Trophoblast cell (in vitro differentiated cells and primary cell): ENCODE measurements around the gene SERPINA4.

Experiments used
- DNase-seq, 2 donors: peaks; one replicate each; pipeline ENCODE4 v3.0.0-alpha.2; 2016
- H2AFZ ChIP-seq: 2 replicates; pipeline ENCODE4 v1.6.1; 2013; ENCODE audit warnings: low read length, moderate library complexity, mild to moderate bottlenecking; ENCODE audit not compliant: insufficient read depth, poor library complexity
- H2AK5ac ChIP-seq: 2 replicates; pipeline ENCODE4 v1.6.1; 2013; ENCODE audit warnings: mild to moderate bottlenecking, low read length
- H2BK120ac ChIP-seq: 2 replicates; pipeline ENCODE4 v1.6.1; 2013; ENCODE audit warnings: low read length, mild to moderate bottlenecking, moderate library complexity; ENCODE audit not compliant: insufficient read depth, poor library complexity
- H2BK12ac ChIP-seq: 2 replicates; pipeline ENCODE4 v1.6.1; 2013; ENCODE audit warnings: mild to moderate bottlenecking, low read length, moderate library complexity
- H2BK5ac ChIP-seq: 2 replicates; pipeline ENCODE4 v1.6.1; 2013; ENCODE audit warnings: low read length, low read depth, moderate library complexity, mild to moderate bottlenecking; ENCODE audit not compliant: poor library complexity
- H3K14ac ChIP-seq: 2 replicates; pipeline ENCODE4 v1.6.1; 2013; ENCODE audit warnings: mild to moderate bottlenecking, low read length
- H3K18ac ChIP-seq: 2 replicates; pipeline ENCODE4 v1.6.1; 2013; ENCODE audit warnings: mild to moderate bottlenecking, low read length
- H3K23ac ChIP-seq: 2 replicates; pipeline ENCODE4 v1.6.1; 2013; ENCODE audit warnings: low read length
- H3K27ac ChIP-seq: 2 replicates; pipeline ENCODE4 v1.5.1; 2013; ENCODE audit warnings: low read depth, mild to moderate bottlenecking, inconsistent platforms, low read length, moderate library complexity
- H3K27me3 ChIP-seq: 2 replicates; pipeline ENCODE4 v1.6.1; 2013; ENCODE audit warnings: inconsistent platforms, mild to moderate bottlenecking, low read length, moderate library complexity; ENCODE audit not compliant: insufficient read depth
- H3K36me3 ChIP-seq, 2 experiments: 1 replicate in 1 of 2; 2 replicates in 1 of 2; pipeline ENCODE4 v1.6.1; 2013; ENCODE audit warnings: low read length in 2 of 2, mild to moderate bottlenecking in 2 of 2, moderate library complexity in 1 of 2; ENCODE audit not compliant: insufficient read depth in 2 of 2, control insufficient read depth in 1 of 2
- H3K4ac ChIP-seq: 2 replicates; pipeline ENCODE4 v1.6.1; 2013; ENCODE audit warnings: low read depth, mild to moderate bottlenecking, low read length, moderate library complexity
- H3K4me1 ChIP-seq, 2 experiments: 1 replicate in 1 of 2; 2 replicates in 1 of 2; pipeline ENCODE4 v1.6.1; 2013; ENCODE audit warnings: low read length in 2 of 2, mild to moderate bottlenecking in 2 of 2, moderate library complexity in 1 of 2; ENCODE audit not compliant: insufficient read depth in 2 of 2, control insufficient read depth in 1 of 2
- H3K4me2 ChIP-seq: 2 replicates; pipeline ENCODE4 v1.6.1; 2013; ENCODE audit warnings: inconsistent platforms, mild to moderate bottlenecking, low read length, moderate library complexity
- H3K4me3 ChIP-seq: 2 replicates; pipeline ENCODE4 v1.5.1; 2013; ENCODE audit warnings: mild to moderate bottlenecking, low read depth, low read length, inconsistent platforms
- H3K79me1 ChIP-seq: one replicate; pipeline ENCODE4 v1.6.1; 2013; ENCODE audit warnings: low read length
- H3K79me2 ChIP-seq: 2 replicates; pipeline ENCODE4 v1.6.1; 2013; ENCODE audit warnings: low read length, mild to moderate bottlenecking; ENCODE audit not compliant: control insufficient read depth, insufficient read depth, poor library complexity
- H3K9ac ChIP-seq: 2 replicates; pipeline ENCODE4 v1.6.1; 2013; ENCODE audit warnings: mild to moderate bottlenecking, low read length
- H3K9me3 ChIP-seq: 2 replicates; pipeline ENCODE4 v1.6.1; 2013; ENCODE audit warnings: low read depth, mild to moderate bottlenecking, control low read depth, inconsistent platforms, low read length; ENCODE audit not compliant: insufficient read depth
- H4K12ac ChIP-seq: 2 replicates; pipeline ENCODE4 v1.6.1; 2013; ENCODE audit warnings: low read depth, mild to moderate bottlenecking, low read length, moderate library complexity
- H4K8ac ChIP-seq: 2 replicates; pipeline ENCODE4 v1.6.1; 2013; ENCODE audit warnings: low read depth, mild to moderate bottlenecking, low read length, moderate library complexity
- H4K91ac ChIP-seq: one replicate; pipeline ENCODE4 v1.6.1; 2013; ENCODE audit warnings: low read depth, mild to moderate bottlenecking, low read length, moderate library complexity
- WGBS: extraction: QIAGEN DNeasy Blood & Tissue Kit; methylation state at CpG from one replicate; pipeline ENCODE4 v1.1.7; 2013; ENCODE audit warnings: missing lambda C conversion rate; ENCODE audit not compliant: insufficient read length, insufficient coverage; ENCODE audit errors: extremely low coverage; 5-methylcytosine and 5-hydroxymethylcytosine counted together

SERPINA4 gene

DNA sequence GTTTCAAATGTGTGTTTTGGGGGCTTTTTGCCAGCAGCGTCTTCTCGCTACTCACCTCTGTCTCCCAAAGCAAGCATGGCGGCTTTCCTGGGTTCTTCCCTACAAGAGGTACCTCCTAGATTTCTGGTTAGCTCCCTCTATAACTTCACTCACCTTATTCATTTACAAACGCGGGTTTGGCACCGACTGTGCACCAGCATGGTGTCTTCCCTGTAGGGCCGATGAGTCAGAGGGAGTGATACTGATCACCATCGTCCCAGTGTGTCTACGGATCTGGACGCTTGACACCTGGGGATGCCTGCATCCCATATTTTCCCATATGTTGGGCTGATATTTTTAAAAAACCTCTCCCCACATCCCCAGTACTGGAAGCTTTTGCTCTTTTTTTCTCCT is 44.0 kb upstream of the SERPINA4 start:
- H3K9ac ChIP-seq, result no peak overlapping the region
- no peak overlapping the region for H4K12ac ChIP-seq
- H3K9me3 ChIP-seq, result peaks cover 11% of the 10 kb centered on the region
- no peaks in the 10 kb centered on the region for H3K4me1 ChIP-seq
- no peaks in the 10 kb centered on the region for H3K79me1 ChIP-seq
- H2AFZ ChIP-seq, result no peak overlapping the region
- no peaks in the 10 kb centered on the region for H3K79me2 ChIP-seq
- no peak overlapping the region for H3K23ac ChIP-seq
- no peak overlapping the region for H2BK120ac ChIP-seq
- no peak overlapping the region for H2AK5ac ChIP-seq
- no peak overlapping the region for H3K14ac ChIP-seq
- WGBS, result no CpG with 5 or more reads among the region's 10 CpGs
- no peak overlapping the region for H3K18ac ChIP-seq
- no peak overlapping the region for H3K27ac ChIP-seq
- H3K4me3 ChIP-seq, result no peak overlapping the region
- DNase-seq, result peak; percentile 36 to 71
- H3K4ac ChIP-seq, result no peak overlapping the region
- no peak overlapping the region for H3K4me2 ChIP-seq
- no peaks in the 10 kb centered on the region for H3K36me3 ChIP-seq
- H2BK12ac ChIP-seq, result no peak overlapping the region
- H4K91ac ChIP-seq, result no peak overlapping the region
- H4K8ac ChIP-seq, result no peak overlapping the region
- H2BK5ac ChIP-seq, result no peak overlapping the region
- no peaks in the 10 kb centered on the region for H3K27me3 ChIP-seq

DNA sequence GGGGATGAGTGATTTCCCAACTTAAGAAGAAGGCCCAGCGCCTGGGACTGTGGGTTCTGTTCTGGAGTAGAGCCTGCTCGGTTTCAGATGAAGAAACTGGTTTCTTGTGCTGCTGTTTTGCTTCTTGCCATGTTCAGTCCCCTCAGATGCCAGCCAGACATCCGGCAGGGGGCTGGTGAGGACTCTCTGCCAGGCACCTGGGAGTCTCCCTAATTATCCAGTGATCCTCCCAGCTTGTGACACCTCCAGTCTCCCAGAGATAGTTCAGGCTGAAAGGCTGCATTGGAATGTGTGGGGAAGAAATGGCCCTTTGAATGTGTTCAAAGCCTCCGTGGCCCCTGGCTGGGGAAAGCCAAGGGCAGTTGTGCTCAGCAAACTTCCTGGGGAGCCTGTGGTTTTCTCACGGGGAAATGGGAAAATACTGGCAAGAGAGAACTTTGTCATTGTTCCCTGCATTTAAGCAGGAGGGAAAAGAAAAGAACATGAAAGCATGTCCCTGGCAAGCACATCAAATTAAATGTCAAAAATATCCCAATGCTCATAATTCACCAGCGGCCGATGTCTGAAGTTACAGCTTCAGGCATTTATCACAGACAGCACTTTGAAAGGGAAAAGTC is 43.5 kb upstream of the SERPINA4 start:
- Histone ChIP-seq H3K9me3 (peaks cover 11% of the 10 kb centered on the region), H3K27me3 (no peaks in the 10 kb centered on the region), H2BK5ac (no peak overlapping the region), H3K4me3 (no peak overlapping the region), H2BK120ac (no peak overlapping the region), H3K18ac (no peak overlapping the region), H3K79me1 (no peaks in the 10 kb centered on the region), H2AK5ac (no peak overlapping the region), H4K91ac (no peak overlapping the region), H3K36me3 (no peaks in the 10 kb centered on the region), H3K9ac (no peak overlapping the region), H2BK12ac (no peak overlapping the region), H3K4me1 (no peaks in the 10 kb centered on the region), H3K4me2 (no peak overlapping the region), H3K27ac (no peak overlapping the region), H4K8ac (no peak overlapping the region), H3K23ac (no peak overlapping the region), H3K4ac (no peak overlapping the region), H2AFZ (no peak overlapping the region), H4K12ac (no peak overlapping the region), H3K14ac (no peak overlapping the region), H3K79me2 (no peaks in the 10 kb centered on the region)
- no CpG with 5 or more reads among the region's 7 CpGs for WGBS
- DNase-seq, result no peak

DNA sequence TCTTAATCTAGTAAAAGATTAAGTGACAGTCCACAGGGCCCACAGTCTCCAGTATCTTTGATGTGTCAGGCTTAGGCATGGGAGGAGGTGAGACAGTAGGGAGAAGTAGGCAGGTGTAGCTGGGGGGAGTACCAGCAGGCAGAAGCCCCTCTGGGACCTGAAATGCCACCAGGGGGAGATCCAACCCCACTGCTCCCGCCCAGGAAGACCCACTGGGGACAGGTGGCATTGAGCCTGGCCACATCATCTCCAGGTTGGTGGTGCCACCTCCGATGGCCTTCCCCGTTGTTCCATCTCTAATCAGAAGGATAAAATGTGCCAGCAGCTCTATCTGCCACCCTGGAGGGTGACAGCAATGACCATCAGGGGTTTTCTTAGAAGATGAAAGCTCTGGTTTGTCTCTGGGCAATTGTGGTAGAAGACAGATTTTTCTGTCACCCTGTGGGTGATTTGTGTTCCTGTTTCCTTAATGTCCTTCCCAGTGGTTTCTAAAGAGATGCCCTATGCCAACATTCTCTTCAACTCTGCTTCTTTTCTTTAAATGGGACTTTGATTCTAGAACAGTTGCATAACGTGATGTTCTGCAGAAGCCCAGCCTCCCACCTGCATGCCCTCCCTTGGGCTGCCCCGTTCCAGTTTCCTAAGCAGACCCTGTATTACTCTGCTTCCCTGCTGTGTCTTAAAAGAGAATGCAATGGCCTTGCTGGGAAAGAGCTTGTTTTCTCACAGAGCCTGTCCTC is 39.7 kb upstream of the SERPINA4 start:
- Histone ChIP-seq H4K12ac (no peak overlapping the region), H2BK120ac (no peak overlapping the region), H3K27ac (no peak overlapping the region), H4K91ac (no peak overlapping the region), H2AFZ (no peak overlapping the region), H3K27me3 (no peaks in the 10 kb centered on the region), H2BK12ac (no peak overlapping the region), H3K14ac (no peak overlapping the region), H3K4me2 (no peak overlapping the region), H3K18ac (no peak overlapping the region), H3K23ac (no peak overlapping the region), H3K79me2 (no peaks in the 10 kb centered on the region), H3K79me1 (no peaks in the 10 kb centered on the region), H3K4me1 (no peaks in the 10 kb centered on the region), H3K4ac (no peak overlapping the region), H2BK5ac (no peak overlapping the region), H3K36me3 (no peaks in the 10 kb centered on the region), H3K9ac (peak overlapping the region; percentile 10), H4K8ac (no peak overlapping the region), H2AK5ac (no peak overlapping the region), H3K4me3 (no peak overlapping the region), H3K9me3 (peaks cover 9% of the 10 kb centered on the region)
- no peak for DNase-seq
- no CpG with 5 or more reads among the region's 5 CpGs for WGBS

GRCh38 chr14:94522115-94522724 is 39.0 kb upstream of the SERPINA4 start:
- no peak overlapping the region for H3K18ac ChIP-seq
- no peak overlapping the region for H2BK120ac ChIP-seq
- H3K23ac ChIP-seq, result no peak overlapping the region
- H2AFZ ChIP-seq, result no peak overlapping the region
- H2BK12ac ChIP-seq, result no peak overlapping the region
- peaks cover 9% of the 10 kb centered on the region for H3K9me3 ChIP-seq
- H4K91ac ChIP-seq, result no peak overlapping the region
- no peak overlapping the region for H2BK5ac ChIP-seq
- H3K79me1 ChIP-seq, result no peaks in the 10 kb centered on the region
- no peaks in the 10 kb centered on the region for H3K27me3 ChIP-seq
- no peak for DNase-seq
- peak overlapping the region; percentile 10 for H3K9ac ChIP-seq
- H3K4me3 ChIP-seq, result no peak overlapping the region
- H3K4ac ChIP-seq, result no peak overlapping the region
- H4K12ac ChIP-seq, result no peak overlapping the region
- H3K27ac ChIP-seq, result no peak overlapping the region
- no peak overlapping the region for H4K8ac ChIP-seq
- H3K36me3 ChIP-seq, result no peaks in the 10 kb centered on the region
- H3K4me1 ChIP-seq, result no peaks in the 10 kb centered on the region
- WGBS, result no CpG with 5 or more reads among the region's 7 CpGs
- H3K79me2 ChIP-seq, result no peaks in the 10 kb centered on the region
- no peak overlapping the region for H2AK5ac ChIP-seq
- no peak overlapping the region for H3K14ac ChIP-seq
- no peak overlapping the region for H3K4me2 ChIP-seq
